H1 (cell line): Measurements from ENCODE around the gene NAV2. TPM values are rescaled to one million over a fixed set of nuclear protein-coding genes. Genes with fewer than 3 reads are reported as not detected.

Experiments
- ATF2 ChIP-seq: IDR thresholded peaks from 2 replicates; pipeline ENCODE4 v1.6.1; 2012; ENCODE audit warnings: low read length, inconsistent platforms
- KDM1A ChIP-seq: fragments of 200-600, 300-600 bp; sonication (generic); IDR thresholded peaks from 2 replicates; pipeline ENCODE4 v1.7.1; 2016; ENCODE audit warnings: mild to moderate bottlenecking, low read length, borderline replicate concordance
- POLR2AphosphoS5 ChIP-seq: IDR thresholded peaks from 2 replicates; pipeline ENCODE4 v1.6.1; 2011; ENCODE audit warnings: low read depth, low read length
- RFX5 ChIP-seq: IDR thresholded peaks from 2 replicates; pipeline ENCODE4 v1.6.1; 2011; ENCODE audit warnings: low read depth, low read length, improper control_type of control experiment, borderline replicate concordance
- RXRA ChIP-seq: IDR thresholded peaks from 2 replicates; pipeline ENCODE4 v1.6.1; 2011; ENCODE audit warnings: low read depth, mild to moderate bottlenecking, low read length, moderate library complexity; ENCODE audit not compliant: insufficient read depth
- polyA plus RNA-seq, 7 experiments: library from polyadenylated mRNA; depleted of rRNA in 3 of 7; stranded (reverse) in 5 of 7; unstranded in 2 of 7; fragments of >200 nt in 5 of 7; fragments of 200-250 nt in 2 of 7; gene quantifications; 1 replicate in 5 of 7; 2 replicates in 1 of 7; 4 replicates in 1 of 7; pipeline versions ENCODE4 v1.2.1 to v1.2.3, GENCODE V29; 2011 to 2013; ENCODE audit warnings: missing spikeins in 2 of 7, mixed read lengths in 2 of 7
- total RNA-seq: library from RNA; stranded (reverse); fragmentation: NEBNext Ultra II Directional; extraction: Animal tissue kit (Norgen Biotek cat#: 25700); gene quantifications from 2 replicates; pipeline ENCODE4 v1.2.1, GENCODE V29; 2021
- TF ChIP-seq, protein P1 (sequence below): fragments of 300-600 bp; sonication (generic); IDR thresholded peaks from 2 replicates; pipeline ENCODE4 v1.7.1; 2012; ENCODE audit warnings: low read length, moderate library complexity, mild to moderate bottlenecking, inconsistent platforms; ENCODE audit not compliant: insufficient replicate concordance

Gene NAV2
- total and polyA plus RNA-seq, 2 of the 8 experiments (the other 6 are each of a cell fraction or from before 2014, with no cell fraction given): 35.6 to 73.6 TPM

DNA sequence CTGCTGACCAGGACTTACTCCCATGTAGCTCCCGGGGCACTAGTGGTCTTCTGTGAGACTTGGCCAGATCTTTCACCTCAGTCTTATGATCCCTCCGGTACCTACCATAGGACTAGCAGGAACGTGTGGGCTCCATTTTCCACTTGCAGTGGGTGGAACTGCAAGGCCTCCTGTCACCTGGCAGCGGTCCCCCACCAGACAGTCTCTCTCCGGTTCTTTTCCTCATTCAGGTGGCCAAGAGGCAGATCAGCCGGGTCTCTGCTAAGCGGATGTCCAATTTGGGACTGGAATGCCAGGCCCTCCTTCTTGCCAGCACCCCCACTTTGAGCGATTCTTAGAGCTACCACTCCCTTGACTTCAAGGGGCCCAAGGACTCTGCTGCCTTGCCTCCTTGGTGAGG lies 158.9 kb downstream of the NAV2 start (continued):
- TF ChIP-seq, protein P1, sequence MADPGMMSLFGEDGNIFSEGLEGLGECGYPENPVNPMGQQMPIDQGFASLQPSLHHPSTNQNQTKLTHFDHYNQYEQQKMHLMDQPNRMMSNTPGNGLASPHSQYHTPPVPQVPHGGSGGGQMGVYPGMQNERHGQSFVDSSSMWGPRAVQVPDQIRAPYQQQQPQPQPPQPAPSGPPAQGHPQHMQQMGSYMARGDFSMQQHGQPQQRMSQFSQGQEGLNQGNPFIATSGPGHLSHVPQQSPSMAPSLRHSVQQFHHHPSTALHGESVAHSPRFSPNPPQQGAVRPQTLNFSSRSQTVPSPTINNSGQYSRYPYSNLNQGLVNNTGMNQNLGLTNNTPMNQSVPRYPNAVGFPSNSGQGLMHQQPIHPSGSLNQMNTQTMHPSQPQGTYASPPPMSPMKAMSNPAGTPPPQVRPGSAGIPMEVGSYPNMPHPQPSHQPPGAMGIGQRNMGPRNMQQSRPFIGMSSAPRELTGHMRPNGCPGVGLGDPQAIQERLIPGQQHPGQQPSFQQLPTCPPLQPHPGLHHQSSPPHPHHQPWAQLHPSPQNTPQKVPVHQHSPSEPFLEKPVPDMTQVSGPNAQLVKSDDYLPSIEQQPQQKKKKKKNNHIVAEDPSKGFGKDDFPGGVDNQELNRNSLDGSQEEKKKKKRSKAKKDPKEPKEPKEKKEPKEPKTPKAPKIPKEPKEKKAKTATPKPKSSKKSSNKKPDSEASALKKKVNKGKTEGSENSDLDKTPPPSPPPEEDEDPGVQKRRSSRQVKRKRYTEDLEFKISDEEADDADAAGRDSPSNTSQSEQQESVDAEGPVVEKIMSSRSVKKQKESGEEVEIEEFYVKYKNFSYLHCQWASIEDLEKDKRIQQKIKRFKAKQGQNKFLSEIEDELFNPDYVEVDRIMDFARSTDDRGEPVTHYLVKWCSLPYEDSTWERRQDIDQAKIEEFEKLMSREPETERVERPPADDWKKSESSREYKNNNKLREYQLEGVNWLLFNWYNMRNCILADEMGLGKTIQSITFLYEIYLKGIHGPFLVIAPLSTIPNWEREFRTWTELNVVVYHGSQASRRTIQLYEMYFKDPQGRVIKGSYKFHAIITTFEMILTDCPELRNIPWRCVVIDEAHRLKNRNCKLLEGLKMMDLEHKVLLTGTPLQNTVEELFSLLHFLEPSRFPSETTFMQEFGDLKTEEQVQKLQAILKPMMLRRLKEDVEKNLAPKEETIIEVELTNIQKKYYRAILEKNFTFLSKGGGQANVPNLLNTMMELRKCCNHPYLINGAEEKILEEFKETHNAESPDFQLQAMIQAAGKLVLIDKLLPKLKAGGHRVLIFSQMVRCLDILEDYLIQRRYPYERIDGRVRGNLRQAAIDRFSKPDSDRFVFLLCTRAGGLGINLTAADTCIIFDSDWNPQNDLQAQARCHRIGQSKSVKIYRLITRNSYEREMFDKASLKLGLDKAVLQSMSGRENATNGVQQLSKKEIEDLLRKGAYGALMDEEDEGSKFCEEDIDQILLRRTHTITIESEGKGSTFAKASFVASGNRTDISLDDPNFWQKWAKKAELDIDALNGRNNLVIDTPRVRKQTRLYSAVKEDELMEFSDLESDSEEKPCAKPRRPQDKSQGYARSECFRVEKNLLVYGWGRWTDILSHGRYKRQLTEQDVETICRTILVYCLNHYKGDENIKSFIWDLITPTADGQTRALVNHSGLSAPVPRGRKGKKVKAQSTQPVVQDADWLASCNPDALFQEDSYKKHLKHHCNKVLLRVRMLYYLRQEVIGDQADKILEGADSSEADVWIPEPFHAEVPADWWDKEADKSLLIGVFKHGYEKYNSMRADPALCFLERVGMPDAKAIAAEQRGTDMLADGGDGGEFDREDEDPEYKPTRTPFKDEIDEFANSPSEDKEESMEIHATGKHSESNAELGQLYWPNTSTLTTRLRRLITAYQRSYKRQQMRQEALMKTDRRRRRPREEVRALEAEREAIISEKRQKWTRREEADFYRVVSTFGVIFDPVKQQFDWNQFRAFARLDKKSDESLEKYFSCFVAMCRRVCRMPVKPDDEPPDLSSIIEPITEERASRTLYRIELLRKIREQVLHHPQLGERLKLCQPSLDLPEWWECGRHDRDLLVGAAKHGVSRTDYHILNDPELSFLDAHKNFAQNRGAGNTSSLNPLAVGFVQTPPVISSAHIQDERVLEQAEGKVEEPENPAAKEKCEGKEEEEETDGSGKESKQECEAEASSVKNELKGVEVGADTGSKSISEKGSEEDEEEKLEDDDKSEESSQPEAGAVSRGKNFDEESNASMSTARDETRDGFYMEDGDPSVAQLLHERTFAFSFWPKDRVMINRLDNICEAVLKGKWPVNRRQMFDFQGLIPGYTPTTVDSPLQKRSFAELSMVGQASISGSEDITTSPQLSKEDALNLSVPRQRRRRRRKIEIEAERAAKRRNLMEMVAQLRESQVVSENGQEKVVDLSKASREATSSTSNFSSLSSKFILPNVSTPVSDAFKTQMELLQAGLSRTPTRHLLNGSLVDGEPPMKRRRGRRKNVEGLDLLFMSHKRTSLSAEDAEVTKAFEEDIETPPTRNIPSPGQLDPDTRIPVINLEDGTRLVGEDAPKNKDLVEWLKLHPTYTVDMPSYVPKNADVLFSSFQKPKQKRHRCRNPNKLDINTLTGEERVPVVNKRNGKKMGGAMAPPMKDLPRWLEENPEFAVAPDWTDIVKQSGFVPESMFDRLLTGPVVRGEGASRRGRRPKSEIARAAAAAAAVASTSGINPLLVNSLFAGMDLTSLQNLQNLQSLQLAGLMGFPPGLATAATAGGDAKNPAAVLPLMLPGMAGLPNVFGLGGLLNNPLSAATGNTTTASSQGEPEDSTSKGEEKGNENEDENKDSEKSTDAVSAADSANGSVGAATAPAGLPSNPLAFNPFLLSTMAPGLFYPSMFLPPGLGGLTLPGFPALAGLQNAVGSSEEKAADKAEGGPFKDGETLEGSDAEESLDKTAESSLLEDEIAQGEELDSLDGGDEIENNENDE: no peak
- TF ChIP-seq ATF2: no peak
- TF ChIP-seq RXRA: no peak
- no peak for TF ChIP-seq RFX5
- TF ChIP-seq POLR2AphosphoS5: no peak
- TF ChIP-seq KDM1A: no peak
- TF ChIP-seq, all 59 proteins: peak for 0
